HepG2 (cell line): ENCODE data around the gene RTN4. TPM values are rescaled to one million over a fixed set of nuclear protein-coding genes. Genes with fewer than 3 reads are reported as not detected.

Experiments
- NONO ChIP-seq, 2 experiments: fragments of 450-650 bp in 1 of 2; sonication (generic) in 1 of 2; formaldehyde crosslinking in 1 of 2; IDR thresholded peaks in 1 of 2; conservative IDR thresholded peaks in 1 of 2; 2 replicates each; pipeline versions ENCODE4 v1.6.1 to v1.8.0; 2017 to 2022; ENCODE audit warnings: mild to moderate bottlenecking in 1 of 2, missing genetic modification reagents in 1 of 2, moderate library complexity in 1 of 2
- NR2C2 ChIP-seq: sonication (generic); formaldehyde crosslinking; IDR thresholded peaks from 2 replicates; pipeline ENCODE4 v1.4.0; 2020; ENCODE audit warnings: missing genetic modification reagents, mild to moderate bottlenecking, moderate library complexity, borderline replicate concordance
- SMAD1 ChIP-seq: sonication (generic); formaldehyde crosslinking; IDR thresholded peaks from 2 replicates; pipeline ENCODE4 v1.4.0; 2020; ENCODE audit warnings: missing genetic modification reagents, low read depth, mild to moderate bottlenecking, borderline replicate concordance
- SNAPC2 ChIP-seq: sonication (generic); formaldehyde crosslinking; IDR thresholded peaks from 2 replicates; pipeline ENCODE4 v1.8.1; 2022; ENCODE audit warnings: mild to moderate bottlenecking, missing genetic modification reagents
- TCF7L2 ChIP-seq: IDR thresholded peaks from 2 replicates; pipeline ENCODE4 v1.6.1; 2011; ENCODE audit warnings: mild to moderate bottlenecking, low read depth, low read length, moderate library complexity
- ZNF121 ChIP-seq: sonication (generic); formaldehyde crosslinking; IDR thresholded peaks from 2 replicates; pipeline ENCODE4 v1.5.0; 2020; ENCODE audit warnings: mild to moderate bottlenecking, missing genetic modification reagents
- ZNF7 ChIP-seq: IDR thresholded peaks from 2 replicates; pipeline ENCODE4 v1.6.1; 2016; ENCODE audit warnings: missing biosample characterization, missing genetic modification reagents
- ZNF720 ChIP-seq: sonication (generic); formaldehyde crosslinking; IDR thresholded peaks from 2 replicates; pipeline ENCODE4 v1.4.0; 2020; ENCODE audit warnings: missing genetic modification reagents
- ZNF776 ChIP-seq: sonication (generic); formaldehyde crosslinking; IDR thresholded peaks from 2 replicates; pipeline ENCODE4 v1.4.0; 2020; ENCODE audit warnings: mild to moderate bottlenecking, missing genetic modification reagents
- polyA plus RNA-seq, 8 experiments: library from polyadenylated mRNA; depleted of rRNA in 3 of 8; stranded (reverse) in 7 of 8; unstranded in 1 of 8; fragments of >200 nt; fragmentation: Illumina TruSeq in 4 of 8; extraction: Trizol in 4 of 8; gene quantifications; 2 replicates each; pipeline versions ENCODE4 v1.2.1 to v1.2.3, GENCODE V29; 2011 to 2016; ENCODE audit warnings: low read depth in 4 of 8, missing spikeins in 1 of 8, mixed read lengths in 1 of 8; ENCODE audit not compliant: insufficient read depth in 1 of 8
- total RNA-seq, 5 experiments: library from RNA; depleted of rRNA; stranded (reverse); fragments of >200 nt; fragmentation: Illumina TruSeq; extraction: Trizol; gene quantifications; 2 replicates each; pipeline ENCODE4 v1.2.3, GENCODE V29; 2016; ENCODE audit warnings: low read depth in 1 of 5
- TF ChIP-seq, protein P1 (sequence below): sonication (generic); formaldehyde crosslinking; IDR thresholded peaks from 2 replicates; pipeline ENCODE4 v1.9.0; 2022; ENCODE audit warnings: missing genetic modification reagents, mild to moderate bottlenecking, borderline replicate concordance
- TF ChIP-seq, protein P2 (sequence below): conservative IDR thresholded peaks from 2 replicates; pipeline ENCODE4 v1.6.1; 2018; ENCODE audit warnings: missing genetic modification reagents
- TF ChIP-seq, protein P3 (sequence below): sonication (generic); formaldehyde crosslinking; IDR thresholded peaks from 2 replicates; pipeline ENCODE4 v1.4.0; 2020; ENCODE audit warnings: mild to moderate bottlenecking, missing genetic modification reagents, borderline replicate concordance
- TF ChIP-seq, protein P4 (sequence below): sonication (generic); formaldehyde crosslinking; IDR thresholded peaks from 2 replicates; pipeline ENCODE4 v1.8.1; 2023; ENCODE audit warnings: mild to moderate bottlenecking, inconsistent platforms, moderate library complexity, missing genetic modification reagents, borderline replicate concordance
- TF ChIP-seq, protein P5 (sequence below): sonication (generic); formaldehyde crosslinking; conservative IDR thresholded peaks from 2 replicates; pipeline ENCODE4 v1.8.0; 2022; ENCODE audit warnings: missing genetic modification reagents

RTN4 gene
- total and polyA plus RNA-seq, 2 of the 13 experiments (the other 11 are each of a cell fraction or from before 2014, with no cell fraction given), result 98.4 to 133 TPM

DNA sequence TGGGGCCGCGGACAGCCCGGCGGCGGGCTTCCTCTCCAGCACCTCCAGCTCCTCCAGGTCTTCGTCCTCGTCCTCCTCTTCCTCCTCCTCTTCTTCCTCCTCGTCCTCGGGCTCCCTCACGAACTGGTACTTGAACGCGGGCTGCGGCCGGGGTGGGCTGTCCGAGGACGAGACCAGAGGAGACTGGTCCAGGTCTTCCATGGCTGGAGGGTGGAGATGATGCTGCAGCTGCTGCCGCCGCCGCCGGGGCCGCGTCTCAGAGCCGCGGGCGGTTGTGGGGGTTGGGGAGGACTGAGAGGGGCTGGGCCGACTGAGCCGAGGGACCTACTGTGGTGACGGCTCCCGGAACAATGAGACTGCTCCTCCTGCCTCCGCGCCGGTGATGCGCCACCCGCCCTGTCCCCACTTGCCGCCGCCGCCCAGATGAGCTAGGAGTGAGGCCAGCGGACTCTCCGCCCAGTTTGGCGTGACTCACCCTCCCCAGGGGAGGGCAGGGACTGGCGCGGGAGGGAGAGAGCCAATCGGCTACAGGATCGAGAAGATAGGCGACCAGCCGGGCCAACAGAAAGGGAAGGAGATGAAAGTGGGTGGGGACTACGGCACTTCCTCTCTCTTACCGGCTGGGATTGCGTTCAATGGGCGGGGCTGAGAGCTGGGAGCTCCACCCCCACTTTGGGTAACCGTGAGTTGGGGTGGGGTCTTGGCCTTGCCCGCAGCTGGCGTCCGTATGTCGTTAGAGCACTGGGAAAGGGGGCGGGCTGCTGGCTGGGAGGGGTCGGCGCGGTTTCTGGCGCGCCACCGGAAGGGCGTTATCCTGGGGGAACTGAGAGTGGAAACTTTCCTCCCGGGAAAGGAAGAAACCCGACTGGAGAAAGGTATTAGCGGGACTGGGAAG is at the start of gene RTN4 (continued):
- TF ChIP-seq, protein P1, sequence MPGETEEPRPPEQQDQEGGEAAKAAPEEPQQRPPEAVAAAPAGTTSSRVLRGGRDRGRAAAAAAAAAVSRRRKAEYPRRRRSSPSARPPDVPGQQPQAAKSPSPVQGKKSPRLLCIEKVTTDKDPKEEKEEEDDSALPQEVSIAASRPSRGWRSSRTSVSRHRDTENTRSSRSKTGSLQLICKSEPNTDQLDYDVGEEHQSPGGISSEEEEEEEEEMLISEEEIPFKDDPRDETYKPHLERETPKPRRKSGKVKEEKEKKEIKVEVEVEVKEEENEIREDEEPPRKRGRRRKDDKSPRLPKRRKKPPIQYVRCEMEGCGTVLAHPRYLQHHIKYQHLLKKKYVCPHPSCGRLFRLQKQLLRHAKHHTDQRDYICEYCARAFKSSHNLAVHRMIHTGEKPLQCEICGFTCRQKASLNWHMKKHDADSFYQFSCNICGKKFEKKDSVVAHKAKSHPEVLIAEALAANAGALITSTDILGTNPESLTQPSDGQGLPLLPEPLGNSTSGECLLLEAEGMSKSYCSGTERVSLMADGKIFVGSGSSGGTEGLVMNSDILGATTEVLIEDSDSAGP (CRISPR knock-in tag), result peak; percentile 61; the same call in 1 of the 2 replicates
- TF ChIP-seq ZNF720 (CRISPR knock-in tag) (no peak), NONO (IDR thresholded peaks at IDR 0.05) (no peak), NONO (CRISPR knock-in tag; conservative IDR thresholded peaks at IDR 0.05) (no peak), ZNF776 (CRISPR knock-in tag) (no peak; the same call in none of the 2 replicates), ZNF121 (CRISPR knock-in tag) (no peak), NR2C2 (no peak), SMAD1 (no peak; the same call in 1 of the 2 replicates), TCF7L2 (no peak), ZNF7 (CRISPR knock-in tag) (no peak), SNAPC2 (CRISPR knock-in tag) (peak; percentile 69)
- TF ChIP-seq, protein P2, sequence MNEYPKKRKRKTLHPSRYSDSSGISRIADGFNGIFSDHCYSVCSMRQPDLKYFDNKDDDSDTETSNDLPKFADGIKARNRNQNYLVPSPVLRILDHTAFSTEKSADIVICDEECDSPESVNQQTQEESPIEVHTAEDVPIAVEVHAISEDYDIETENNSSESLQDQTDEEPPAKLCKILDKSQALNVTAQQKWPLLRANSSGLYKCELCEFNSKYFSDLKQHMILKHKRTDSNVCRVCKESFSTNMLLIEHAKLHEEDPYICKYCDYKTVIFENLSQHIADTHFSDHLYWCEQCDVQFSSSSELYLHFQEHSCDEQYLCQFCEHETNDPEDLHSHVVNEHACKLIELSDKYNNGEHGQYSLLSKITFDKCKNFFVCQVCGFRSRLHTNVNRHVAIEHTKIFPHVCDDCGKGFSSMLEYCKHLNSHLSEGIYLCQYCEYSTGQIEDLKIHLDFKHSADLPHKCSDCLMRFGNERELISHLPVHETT (CRISPR knock-in tag), result peak; percentile 76; the same call in 1 of the 2 replicates
- TF ChIP-seq, protein P3, sequence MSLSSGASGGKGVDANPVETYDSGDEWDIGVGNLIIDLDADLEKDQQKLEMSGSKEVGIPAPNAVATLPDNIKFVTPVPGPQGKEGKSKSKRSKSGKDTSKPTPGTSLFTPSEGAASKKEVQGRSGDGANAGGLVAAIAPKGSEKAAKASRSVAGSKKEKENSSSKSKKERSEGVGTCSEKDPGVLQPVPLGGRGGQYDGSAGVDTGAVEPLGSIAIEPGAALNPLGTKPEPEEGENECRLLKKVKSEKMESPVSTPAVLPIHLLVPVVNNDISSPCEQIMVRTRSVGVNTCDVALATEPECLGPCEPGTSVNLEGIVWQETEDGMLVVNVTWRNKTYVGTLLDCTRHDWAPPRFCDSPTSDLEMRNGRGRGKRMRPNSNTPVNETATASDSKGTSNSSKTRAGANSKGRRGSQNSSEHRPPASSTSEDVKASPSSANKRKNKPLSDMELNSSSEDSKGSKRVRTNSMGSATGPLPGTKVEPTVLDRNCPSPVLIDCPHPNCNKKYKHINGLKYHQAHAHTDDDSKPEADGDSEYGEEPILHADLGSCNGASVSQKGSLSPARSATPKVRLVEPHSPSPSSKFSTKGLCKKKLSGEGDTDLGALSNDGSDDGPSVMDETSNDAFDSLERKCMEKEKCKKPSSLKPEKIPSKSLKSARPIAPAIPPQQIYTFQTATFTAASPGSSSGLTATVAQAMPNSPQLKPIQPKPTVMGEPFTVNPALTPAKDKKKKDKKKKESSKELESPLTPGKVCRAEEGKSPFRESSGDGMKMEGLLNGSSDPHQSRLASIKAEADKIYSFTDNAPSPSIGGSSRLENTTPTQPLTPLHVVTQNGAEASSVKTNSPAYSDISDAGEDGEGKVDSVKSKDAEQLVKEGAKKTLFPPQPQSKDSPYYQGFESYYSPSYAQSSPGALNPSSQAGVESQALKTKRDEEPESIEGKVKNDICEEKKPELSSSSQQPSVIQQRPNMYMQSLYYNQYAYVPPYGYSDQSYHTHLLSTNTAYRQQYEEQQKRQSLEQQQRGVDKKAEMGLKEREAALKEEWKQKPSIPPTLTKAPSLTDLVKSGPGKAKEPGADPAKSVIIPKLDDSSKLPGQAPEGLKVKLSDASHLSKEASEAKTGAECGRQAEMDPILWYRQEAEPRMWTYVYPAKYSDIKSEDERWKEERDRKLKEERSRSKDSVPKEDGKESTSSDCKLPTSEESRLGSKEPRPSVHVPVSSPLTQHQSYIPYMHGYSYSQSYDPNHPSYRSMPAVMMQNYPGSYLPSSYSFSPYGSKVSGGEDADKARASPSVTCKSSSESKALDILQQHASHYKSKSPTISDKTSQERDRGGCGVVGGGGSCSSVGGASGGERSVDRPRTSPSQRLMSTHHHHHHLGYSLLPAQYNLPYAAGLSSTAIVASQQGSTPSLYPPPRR (CRISPR knock-in tag), result peak; percentile 77
- TF ChIP-seq, protein P4, sequence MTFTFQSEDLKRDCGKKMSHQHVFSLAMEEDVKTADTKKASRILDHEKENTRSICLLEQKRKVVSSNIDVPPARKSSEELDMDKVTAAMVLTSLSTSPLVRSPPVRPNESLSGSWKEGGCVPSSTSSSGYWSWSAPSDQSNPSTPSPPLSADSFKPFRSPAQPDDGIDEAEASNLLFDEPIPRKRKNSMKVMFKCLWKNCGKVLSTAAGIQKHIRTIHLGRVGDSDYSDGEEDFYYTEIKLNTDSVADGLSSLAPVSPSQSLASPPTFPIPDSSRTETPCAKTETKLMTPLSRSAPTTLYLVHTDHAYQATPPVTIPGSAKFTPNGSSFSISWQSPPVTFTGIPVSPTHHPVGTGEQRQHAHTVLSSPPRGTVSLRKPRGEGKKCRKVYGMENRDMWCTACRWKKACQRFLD, result peak; percentile 88; the same call in 1 of the 2 replicates
- TF ChIP-seq, protein P5, sequence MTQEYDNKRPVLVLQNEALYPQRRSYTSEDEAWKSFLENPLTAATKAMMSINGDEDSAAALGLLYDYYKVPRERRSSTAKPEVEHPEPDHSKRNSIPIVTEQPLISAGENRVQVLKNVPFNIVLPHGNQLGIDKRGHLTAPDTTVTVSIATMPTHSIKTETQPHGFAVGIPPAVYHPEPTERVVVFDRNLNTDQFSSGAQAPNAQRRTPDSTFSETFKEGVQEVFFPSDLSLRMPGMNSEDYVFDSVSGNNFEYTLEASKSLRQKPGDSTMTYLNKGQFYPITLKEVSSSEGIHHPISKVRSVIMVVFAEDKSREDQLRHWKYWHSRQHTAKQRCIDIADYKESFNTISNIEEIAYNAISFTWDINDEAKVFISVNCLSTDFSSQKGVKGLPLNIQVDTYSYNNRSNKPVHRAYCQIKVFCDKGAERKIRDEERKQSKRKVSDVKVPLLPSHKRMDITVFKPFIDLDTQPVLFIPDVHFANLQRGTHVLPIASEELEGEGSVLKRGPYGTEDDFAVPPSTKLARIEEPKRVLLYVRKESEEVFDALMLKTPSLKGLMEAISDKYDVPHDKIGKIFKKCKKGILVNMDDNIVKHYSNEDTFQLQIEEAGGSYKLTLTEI (CRISPR knock-in tag), result no peak
